ENCODE results near the gene ZNF236. TPM values are rescaled to one million over a fixed set of nuclear protein-coding genes. Genes with fewer than 3 reads are reported as not detected.

ZNF236 gene
- total and polyA plus RNA-seq, 2 experiments from 2014 or later: 7.4 to 8.2 TPM

DNA sequence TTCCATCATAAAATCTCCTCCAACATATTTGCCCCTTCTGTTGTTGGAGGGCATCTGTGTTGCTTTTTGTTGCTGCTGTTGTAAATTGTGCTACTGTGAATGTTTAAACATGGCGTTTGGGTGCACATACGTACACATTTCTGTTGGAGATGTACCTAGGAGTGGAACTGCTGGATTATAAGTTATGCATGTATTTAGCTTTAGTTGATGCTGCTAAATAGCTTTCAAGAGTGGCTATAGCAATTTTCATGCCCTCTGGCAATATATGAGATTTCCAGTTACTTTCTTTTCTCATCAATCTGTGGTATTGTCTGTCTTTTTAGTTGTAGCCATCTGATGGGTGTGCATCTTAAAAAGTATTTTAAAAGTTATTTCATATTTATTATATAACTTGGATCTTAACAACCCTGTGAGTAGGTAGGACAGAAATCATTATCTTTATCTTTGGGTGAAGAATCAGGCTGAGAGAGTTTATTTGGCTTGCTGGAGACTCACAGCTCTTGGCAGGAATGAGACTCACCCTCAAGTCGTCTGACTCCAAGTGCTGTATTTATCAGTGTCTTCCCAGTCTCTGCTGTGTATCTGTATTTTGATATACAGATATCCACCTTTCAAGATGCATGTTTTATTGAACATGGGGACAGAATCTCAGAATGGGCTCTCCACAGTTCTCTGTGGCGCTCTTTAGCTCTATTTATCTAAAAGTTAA, 16.9 kb downstream of the ZNF236 start:
- Histone ChIP-seq H3K4me3 (no peak overlapping the region), H3K79me2 (peaks cover 81% of the 10 kb centered on the region), H3K27me3 (no peaks in the 10 kb centered on the region), H3K9me2 (replicated peaks; ENCODE audit: insufficient read depth) (no peaks in the 10 kb centered on the region), H3K4me1 (ENCODE audit: insufficient read depth) (peaks cover 21% of the 10 kb centered on the region), H3K9me3 (ENCODE audit: low read depth) (no peaks in the 10 kb centered on the region), H3K4me2 (peak overlapping the region; percentile 52), H3K36me3 (replicated peaks; ENCODE audit: insufficient read depth, low read depth) (no peaks in the 10 kb centered on the region), H2AFZ (no peak overlapping the region), H4K20me1 (ENCODE audit: insufficient read depth, poor library complexity, severe bottlenecking) (no peaks in the 10 kb centered on the region), H3K27ac (peak overlapping the region; percentile 70)
- no peak for TF ChIP-seq EZH2 (IDR thresholded peaks at IDR 0.05; ENCODE audit: borderline replicate concordance)
- TF ChIP-seq, protein P1, sequence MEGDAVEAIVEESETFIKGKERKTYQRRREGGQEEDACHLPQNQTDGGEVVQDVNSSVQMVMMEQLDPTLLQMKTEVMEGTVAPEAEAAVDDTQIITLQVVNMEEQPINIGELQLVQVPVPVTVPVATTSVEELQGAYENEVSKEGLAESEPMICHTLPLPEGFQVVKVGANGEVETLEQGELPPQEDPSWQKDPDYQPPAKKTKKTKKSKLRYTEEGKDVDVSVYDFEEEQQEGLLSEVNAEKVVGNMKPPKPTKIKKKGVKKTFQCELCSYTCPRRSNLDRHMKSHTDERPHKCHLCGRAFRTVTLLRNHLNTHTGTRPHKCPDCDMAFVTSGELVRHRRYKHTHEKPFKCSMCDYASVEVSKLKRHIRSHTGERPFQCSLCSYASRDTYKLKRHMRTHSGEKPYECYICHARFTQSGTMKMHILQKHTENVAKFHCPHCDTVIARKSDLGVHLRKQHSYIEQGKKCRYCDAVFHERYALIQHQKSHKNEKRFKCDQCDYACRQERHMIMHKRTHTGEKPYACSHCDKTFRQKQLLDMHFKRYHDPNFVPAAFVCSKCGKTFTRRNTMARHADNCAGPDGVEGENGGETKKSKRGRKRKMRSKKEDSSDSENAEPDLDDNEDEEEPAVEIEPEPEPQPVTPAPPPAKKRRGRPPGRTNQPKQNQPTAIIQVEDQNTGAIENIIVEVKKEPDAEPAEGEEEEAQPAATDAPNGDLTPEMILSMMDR (IDR thresholded peaks at IDR 0.05; ENCODE audit: poor library complexity): no peak
- no peak for TF ChIP-seq EZH2phosphoT487 (IDR thresholded peaks at IDR 0.05; ENCODE audit: low read depth, severe bottlenecking, unreplicated experiment)
- 65% methylated on average over 4 of the region's 4 CpGs for WGBS (ENCODE audit: low lambda C conversion rate, missing lambda C conversion rate)
- DNase-seq (ENCODE audit: low spot score): no peak

DNA sequence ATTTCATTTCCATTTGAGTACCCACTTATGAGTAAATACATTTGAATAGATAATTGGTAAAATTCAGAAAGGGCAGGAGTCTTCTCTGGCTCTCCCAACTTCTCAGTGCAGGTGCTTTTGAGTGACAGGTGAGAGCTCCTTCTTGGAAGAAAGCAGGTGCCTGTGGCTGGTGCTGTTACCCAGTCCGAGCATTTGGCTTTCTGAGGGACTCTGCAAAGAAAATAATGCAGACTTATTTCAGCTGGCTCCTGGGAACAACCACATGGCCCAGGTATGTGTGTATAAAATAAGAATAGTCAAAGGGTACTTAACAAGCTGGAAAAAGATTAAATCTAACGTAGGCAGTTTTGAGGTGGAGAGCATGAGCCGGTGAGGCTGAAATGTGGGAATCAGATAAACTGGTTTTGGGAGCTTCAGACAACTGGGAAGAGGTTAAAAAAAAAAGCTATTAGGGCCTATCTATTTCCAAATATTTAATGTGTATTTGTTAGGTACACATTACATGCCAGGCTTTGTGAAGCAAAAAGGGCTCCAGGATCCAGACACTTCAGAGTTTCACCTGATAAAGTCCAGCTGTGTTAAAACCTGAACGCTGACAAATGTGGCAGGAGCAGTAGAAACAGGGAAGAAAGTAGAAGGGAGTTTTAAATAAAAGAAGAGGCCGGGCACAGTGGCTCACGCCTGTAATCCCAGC, 20.6 kb downstream of the ZNF236 start:
- no peaks in the 10 kb centered on the region for H3K9me2 ChIP-seq (replicated peaks; ENCODE audit: insufficient read depth)
- H3K4me3 ChIP-seq: no peak overlapping the region
- no peaks in the 10 kb centered on the region for H4K20me1 ChIP-seq (ENCODE audit: insufficient read depth, poor library complexity, severe bottlenecking)
- WGBS (ENCODE audit: low lambda C conversion rate, missing lambda C conversion rate): 47% methylated on average over 6 of the region's 6 CpGs
- peaks cover 27% of the 10 kb centered on the region for H3K4me1 ChIP-seq (ENCODE audit: insufficient read depth)
- H3K9me3 ChIP-seq (ENCODE audit: low read depth): no peaks in the 10 kb centered on the region
- peaks cover 74% of the 10 kb centered on the region for H3K79me2 ChIP-seq
- no peaks in the 10 kb centered on the region for H3K36me3 ChIP-seq (replicated peaks; ENCODE audit: insufficient read depth, low read depth)
- H2AFZ ChIP-seq: peak overlapping the region; percentile 18
- peak overlapping the region; percentile 64 for H3K27ac ChIP-seq
- TF ChIP-seq EZH2phosphoT487 (IDR thresholded peaks at IDR 0.05; ENCODE audit: low read depth, severe bottlenecking, unreplicated experiment): no peak
- TF ChIP-seq, protein P1 (IDR thresholded peaks at IDR 0.05; ENCODE audit: poor library complexity): no peak
- TF ChIP-seq EZH2 (IDR thresholded peaks at IDR 0.05; ENCODE audit: borderline replicate concordance): no peak
- H3K4me2 ChIP-seq: peak overlapping the region; percentile 48
- no peak for DNase-seq (ENCODE audit: low spot score)
- no peaks in the 10 kb centered on the region for H3K27me3 ChIP-seq

DNA sequence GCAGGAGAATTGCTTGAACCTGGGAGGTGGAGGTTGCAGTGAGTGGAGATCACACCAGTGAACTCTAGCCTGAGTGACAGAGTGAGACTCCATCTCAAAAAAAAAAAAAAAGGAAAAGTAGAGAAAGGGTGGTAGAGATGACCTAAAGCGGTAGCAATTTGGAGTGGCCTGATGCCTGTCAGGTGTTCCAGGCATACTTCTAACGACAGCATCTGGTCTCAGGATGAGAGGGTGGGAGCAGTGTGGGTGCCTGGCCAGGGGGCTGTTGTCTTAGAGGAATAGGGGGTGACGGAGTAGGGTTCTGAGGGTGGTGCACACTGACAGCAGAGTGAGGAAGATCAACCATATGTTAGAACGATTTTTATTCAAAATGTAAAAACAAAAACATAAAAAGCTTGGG, 21.8 kb downstream of the ZNF236 start:
- no peaks in the 10 kb centered on the region for H3K36me3 ChIP-seq (replicated peaks; ENCODE audit: insufficient read depth, low read depth)
- no peak overlapping the region for H2AFZ ChIP-seq
- peaks cover 79% of the 10 kb centered on the region for H3K79me2 ChIP-seq
- peaks cover 16% of the 10 kb centered on the region for H3K4me1 ChIP-seq (ENCODE audit: insufficient read depth)
- DNase-seq (ENCODE audit: low spot score): no peak
- no peak overlapping the region for H3K4me3 ChIP-seq
- no peaks in the 10 kb centered on the region for H4K20me1 ChIP-seq (ENCODE audit: insufficient read depth, poor library complexity, severe bottlenecking)
- TF ChIP-seq EZH2phosphoT487 (IDR thresholded peaks at IDR 0.05; ENCODE audit: low read depth, severe bottlenecking, unreplicated experiment): no peak
- TF ChIP-seq, protein P1 (IDR thresholded peaks at IDR 0.05; ENCODE audit: poor library complexity): no peak
- WGBS (ENCODE audit: low lambda C conversion rate, missing lambda C conversion rate): 89% methylated on average over 4 of the region's 4 CpGs
- no peaks in the 10 kb centered on the region for H3K9me2 ChIP-seq (replicated peaks; ENCODE audit: insufficient read depth)
- no peak overlapping the region for H3K4me2 ChIP-seq
- no peak overlapping the region for H3K27ac ChIP-seq
- H3K27me3 ChIP-seq: no peaks in the 10 kb centered on the region
- H3K9me3 ChIP-seq (ENCODE audit: low read depth): no peaks in the 10 kb centered on the region
